HUDEP-2 (cell line): ENCODE data around the gene TCP11X1.
"Not testable (repeated sequence)": the region's sequence is repeated elsewhere in the genome, so short reads cannot be mapped to it uniquely, and the experiment has no call there.

Experiments
- DNase-seq, 76 experiments: peaks; one replicate each; lab custom pipeline; 2025; ENCODE audit not compliant: unreplicated experiment in 76 of 76; lab: John Stamatoyannopoulos, UW

TCP11X1 gene

GRCh38 chrX:102214986-102215385 is at the start of gene TCP11X1:
Gene TCP11X1, plus strand, starts transcription at chrX:102215301.
- DNase-seq: not testable (repeated sequence)

DNA sequence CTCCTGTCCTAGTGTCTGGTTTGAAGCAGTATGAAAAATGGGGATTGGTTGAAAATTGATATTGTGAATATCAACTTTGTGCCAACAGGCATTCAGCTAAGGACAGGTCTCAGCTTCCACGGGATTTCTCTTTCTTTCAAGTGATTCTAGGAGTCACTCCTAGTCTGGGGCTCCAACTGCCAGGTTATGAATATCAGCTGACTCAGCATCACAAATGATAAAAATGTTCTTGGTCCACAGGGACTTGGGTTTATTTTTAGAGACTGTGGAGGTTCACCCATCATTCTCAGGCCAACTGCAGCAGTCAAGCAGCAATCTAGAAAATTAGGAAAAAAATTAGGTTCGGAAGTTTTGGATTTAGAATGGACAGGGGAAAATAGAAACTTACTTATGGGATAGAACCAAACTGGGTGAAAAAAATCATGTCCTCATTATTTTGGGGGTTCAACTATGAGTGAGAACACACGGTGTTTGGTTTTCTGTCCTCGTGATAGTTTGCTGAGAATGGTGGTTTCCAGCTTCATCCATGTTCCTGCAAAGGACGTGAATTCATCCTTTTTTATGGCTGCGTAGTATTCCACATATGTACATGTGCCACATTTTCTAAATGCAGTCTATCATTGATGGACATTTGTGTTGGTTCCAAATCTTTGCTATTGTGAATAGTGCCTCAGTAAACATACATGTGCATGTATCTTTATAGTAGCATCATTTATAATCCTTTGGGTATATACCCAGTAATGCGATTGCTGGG is 29.0 kb upstream of the TCP11X1 start:
- DNase-seq: no peak

- DNase-seq: not testable (repeated sequence)
Measured at GRCh38 chrX:102207940-102208339, 7.2 kb upstream of the TCP11X1 start.

DNA sequence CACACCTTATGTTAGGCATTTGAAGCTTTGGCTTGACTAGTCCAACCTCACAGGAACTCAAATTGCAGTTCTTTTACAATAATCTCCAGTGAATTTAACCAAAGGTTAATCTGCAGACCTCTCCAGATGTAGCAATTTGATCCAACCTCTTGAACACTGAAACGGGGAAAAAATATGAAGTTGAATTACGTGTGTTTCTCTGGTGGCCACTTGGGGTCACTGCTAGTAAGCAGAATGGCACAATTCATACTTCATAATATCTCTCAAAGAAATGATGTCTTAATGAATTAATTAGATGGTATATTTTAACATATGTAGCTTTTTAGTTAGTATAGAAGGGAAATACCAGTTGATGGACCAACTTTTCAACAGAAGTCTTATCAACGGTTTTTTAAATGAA is 1.4 kb downstream of the TCP11X1 start:
- DNase-seq: not testable (repeated sequence)

DNA sequence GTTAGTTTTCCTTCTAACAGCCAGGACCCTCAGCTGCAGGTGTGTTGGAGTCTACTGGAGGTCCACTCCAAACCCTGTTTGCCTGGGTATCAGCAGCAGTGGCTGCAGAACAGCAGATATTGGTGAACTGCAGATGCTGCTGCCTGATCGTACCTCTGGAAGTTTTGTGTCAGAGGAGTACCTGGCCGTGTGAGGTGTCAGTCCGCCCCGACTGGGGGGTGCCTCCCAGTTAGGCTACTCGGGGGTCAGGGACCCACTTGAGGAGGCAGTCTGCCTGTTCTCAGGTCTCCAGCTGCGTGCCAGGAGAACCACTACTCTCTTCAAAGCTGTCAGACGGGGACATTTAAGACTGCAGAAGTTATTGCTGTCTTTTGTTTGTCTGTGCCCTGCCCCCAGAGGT is 20.6 kb downstream of the TCP11X1 start:
- not testable (repeated sequence) for DNase-seq

DNA sequence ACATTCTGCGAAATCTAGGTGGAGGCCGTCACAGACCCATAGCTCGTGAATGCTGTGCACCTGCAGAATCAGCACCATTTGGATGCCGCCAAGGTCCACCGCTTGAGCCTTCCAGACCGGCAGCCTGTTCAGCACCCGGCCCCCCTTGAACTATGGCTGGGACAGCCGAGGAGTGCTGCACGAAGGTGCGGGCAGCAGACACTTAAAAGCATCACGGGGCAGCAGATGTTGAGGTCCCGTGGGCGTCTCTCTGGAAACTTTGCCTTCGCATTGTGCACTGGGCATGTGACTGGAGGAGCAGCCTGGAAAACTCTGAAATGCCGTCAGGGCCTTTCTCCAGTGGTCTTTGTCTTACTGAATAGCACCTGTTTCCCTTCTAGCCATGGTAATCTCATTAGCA is 25.2 kb downstream of the TCP11X1 start:
- DNase-seq: not testable (repeated sequence)

- not testable (repeated sequence) for DNase-seq
Measured at GRCh38 chrX:102246893-102247292, 31.8 kb downstream of the TCP11X1 start, which contains the start of gene NXF2. Gene NXF2, plus strand, starts transcription at chrX:102247167. Its CDS starts 59,912 bp downstream, at chrX:102307079.

DNA sequence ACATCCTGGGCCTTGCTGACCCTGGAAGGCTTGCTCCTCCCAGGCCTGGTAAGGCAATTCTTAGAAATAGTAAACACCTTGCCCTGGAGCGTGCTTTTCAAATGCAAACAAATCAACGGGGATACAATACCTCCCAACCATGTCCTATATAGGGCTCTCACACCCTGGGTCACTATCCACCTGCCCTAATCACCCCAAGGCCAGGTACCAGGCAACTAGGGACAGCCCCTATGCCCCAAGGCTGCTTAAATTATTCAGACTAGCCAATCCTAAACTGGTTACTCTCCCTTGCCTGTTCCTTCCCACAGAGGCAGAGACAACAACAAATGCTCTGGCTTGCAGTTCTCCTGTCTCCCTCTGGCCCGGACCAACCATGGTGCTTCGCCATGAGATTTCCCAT is 57.1 kb downstream of the TCP11X1 start:
- not testable (repeated sequence) for DNase-seq
